Endothelial cell of umbilical vein (primary cell): ENCODE data around the gene PLA2G4B. TPM values are rescaled to one million over a fixed set of nuclear protein-coding genes. Genes with fewer than 3 reads are reported as not detected.

Source experiments
- BruUV-seq: library from RNA; stranded (reverse); fragments of 400-500 nt; replicated peaks from 2 replicates; lab custom pipeline; 2021; lab: Mats Ljungman, UMichigan
- CTCF ChIA-PET: fragments of 300-600, 350-600 bp; sonication (Branson Sonifier 250); formaldehyde crosslinking; loops from one replicate; lab custom pipeline; 2021; ENCODE audit warnings: antibody characterized with exemption, inconsistent platforms; lab: Charles Lee
- POLR2A ChIA-PET: fragments of 300-600, 350-600 bp; sonication (Branson Sonifier 250); formaldehyde crosslinking; loops from one replicate; lab custom pipeline; 2021; ENCODE audit warnings: antibody characterized with exemption, inconsistent platforms; lab: Charles Lee
- DNase-seq: peaks from one replicate; pipeline ENCODE4 v3.0.0-alpha.2; 2011; ENCODE audit warnings: low read depth, low spot score
- FAIRE-seq: peaks from 2 replicates; lab custom pipeline; 2011; peaks lifted over from hg19 to GRCh38; lab: Jason Lieb, UNC
- H2AFZ ChIP-seq: 2 replicates; pipeline ENCODE4 v1.6.0; 2012; ENCODE audit warnings: low read depth, low read length, control low read depth, inconsistent platforms
- H3K27ac ChIP-seq: 2 replicates; pipeline ENCODE4 v1.5.1; 2011; ENCODE audit warnings: low read depth, mild to moderate bottlenecking, control low read depth, low read length, moderate library complexity; ENCODE audit not compliant: insufficient read depth
- H3K27me3 ChIP-seq, 2 experiments: 2 replicates each; pipeline versions ENCODE4 v1.6.0 to v1.6.1; 2011; ENCODE audit warnings: low read length in 2 of 2, mixed read lengths in 1 of 2; ENCODE audit not compliant: control insufficient read depth in 2 of 2, insufficient read depth in 2 of 2
- H3K36me3 ChIP-seq, 2 experiments: 2 replicates in 1 of 2; 3 replicates in 1 of 2; pipeline ENCODE4 v1.5.1; 2011; ENCODE audit warnings: low read length in 2 of 2, mild to moderate bottlenecking in 1 of 2, moderate library complexity in 1 of 2; ENCODE audit not compliant: control insufficient read depth in 2 of 2, insufficient read depth in 2 of 2; ENCODE audit errors: extremely low read depth in 1 of 2
- H3K4me1 ChIP-seq: 3 replicates; pipeline ENCODE4 v1.5.1; 2011; ENCODE audit warnings: mild to moderate bottlenecking, low read length; ENCODE audit not compliant: control insufficient read depth, insufficient read depth; ENCODE audit errors: extremely low read depth
- H3K4me2 ChIP-seq: 2 replicates; pipeline ENCODE4 v1.6.1; 2011; ENCODE audit warnings: low read length, control low read depth, mixed read lengths; ENCODE audit not compliant: insufficient read depth
- H3K4me3 ChIP-seq, 3 experiments: fragments of 200-600 bp in 1 of 3; sonication (generic), shearing (Covaris generic) in 1 of 3; replicated peaks in 1 of 3; 2 replicates each; pipeline ENCODE4 v1.5.1; 2011 to 2016; ENCODE audit warnings: control low read depth in 3 of 3, low read length in 3 of 3, mild to moderate bottlenecking in 2 of 3, inconsistent platforms in 1 of 3, low read depth in 1 of 3, moderate library complexity in 1 of 3; ENCODE audit not compliant: insufficient read depth in 1 of 3
- H3K79me2 ChIP-seq: 2 replicates; pipeline ENCODE4 v1.6.0; 2012; ENCODE audit warnings: low read length, inconsistent platforms; ENCODE audit not compliant: control insufficient read depth, insufficient read depth
- H3K9ac ChIP-seq: replicated peaks from 2 replicates; pipeline ENCODE3; 2011; ENCODE audit warnings: low read length, control low read depth; ENCODE audit not compliant: insufficient read depth; ENCODE audit errors: extremely low read depth
- H3K9me1 ChIP-seq: replicated peaks from 3 replicates; pipeline ENCODE4 v1.6.0; 2011; ENCODE audit warnings: mild to moderate bottlenecking, low read length; ENCODE audit not compliant: control insufficient read depth, insufficient read depth; ENCODE audit errors: extremely low read depth
- H3K9me3 ChIP-seq: replicated peaks from 2 replicates; pipeline ENCODE4 v1.5.1; 2012; ENCODE audit warnings: low read length, inconsistent platforms; ENCODE audit not compliant: control insufficient read depth, insufficient read depth
- H4K20me1 ChIP-seq: replicated peaks from 2 replicates; pipeline ENCODE3; 2011; ENCODE audit warnings: mild to moderate bottlenecking, low read length; ENCODE audit not compliant: control insufficient read depth, insufficient read depth; ENCODE audit errors: extremely low read depth
- CTCF ChIP-seq, 2 donors: IDR thresholded peaks; 1 replicate in 1 of 2; 2 replicates in 1 of 2; pipeline ENCODE4 v1.5.1; 2011; ENCODE audit warnings: low read length in 2 of 2, mild to moderate bottlenecking in 2 of 2, moderate library complexity in 2 of 2, control low read depth in 1 of 2, inconsistent platforms in 1 of 2, low read depth in 1 of 2; ENCODE audit not compliant: insufficient read depth in 1 of 2; ENCODE audit errors: extremely low read depth in 1 of 2
- FOS ChIP-seq: IDR thresholded peaks from 2 replicates; pipeline ENCODE4 v1.6.1; 2011; ENCODE audit warnings: mild to moderate bottlenecking, low read length, moderate library complexity, borderline replicate concordance; ENCODE audit not compliant: insufficient read depth
- GATA2 ChIP-seq: IDR thresholded peaks from 2 replicates; pipeline ENCODE4 v1.7.0; 2011; ENCODE audit warnings: low read depth, mild to moderate bottlenecking, moderate library complexity, mixed read lengths, low read length; ENCODE audit not compliant: insufficient read length, insufficient read depth
- MYC ChIP-seq: IDR thresholded peaks from one replicate; pipeline ENCODE4 v1.6.1; 2011; ENCODE audit warnings: mild to moderate bottlenecking, low read depth, low read length
- POLR2AphosphoS5 ChIP-seq: IDR thresholded peaks from 2 replicates; pipeline ENCODE4 v1.6.1; 2012; ENCODE audit warnings: low read depth, mild to moderate bottlenecking, control low read depth, low read length, moderate library complexity; ENCODE audit not compliant: insufficient read depth
- dilution Hi-C: fragments of 300-500 bp; cut with MboI; formaldehyde crosslinking; loops from one replicate; pipeline ENCODE4 v1.15.0; 2019; ENCODE audit warnings: low sequenced_read_pairs; ENCODE audit not compliant: extremely low pct_ligation_motif_present
- intact Hi-C: fragments of 100-400 bp; cut with micrococcal nuclease; formaldehyde crosslinking; loops from one replicate; pipeline ENCODE4 v1.10.0; 2022
- polyA plus RNA-seq, 4 experiments: library from polyadenylated mRNA; depleted of rRNA in 3 of 4; stranded (reverse) in 3 of 4; unstranded in 1 of 4; fragments of >200 nt; gene quantifications; 2 replicates each; pipeline versions ENCODE4 v1.2.1 to v1.2.3, GENCODE V29; 2011 to 2012; ENCODE audit warnings: missing spikeins in 1 of 4
- total RNA-seq: library from RNA; stranded (reverse); gene quantifications from 2 replicates; pipeline ENCODE4 v1.2.3, GENCODE V29; 2021
- TF ChIP-seq, protein P1 (sequence below): IDR thresholded peaks from 2 replicates; pipeline ENCODE4 v1.6.1; 2011; ENCODE audit not compliant: insufficient read depth, insufficient read length

The PLA2G4B gene
- total and polyA plus RNA-seq, 2 donors (not counting 3 experiments of a cell fraction or from before 2014, with no cell fraction given): 4.0 to 7.9 TPM

DNA sequence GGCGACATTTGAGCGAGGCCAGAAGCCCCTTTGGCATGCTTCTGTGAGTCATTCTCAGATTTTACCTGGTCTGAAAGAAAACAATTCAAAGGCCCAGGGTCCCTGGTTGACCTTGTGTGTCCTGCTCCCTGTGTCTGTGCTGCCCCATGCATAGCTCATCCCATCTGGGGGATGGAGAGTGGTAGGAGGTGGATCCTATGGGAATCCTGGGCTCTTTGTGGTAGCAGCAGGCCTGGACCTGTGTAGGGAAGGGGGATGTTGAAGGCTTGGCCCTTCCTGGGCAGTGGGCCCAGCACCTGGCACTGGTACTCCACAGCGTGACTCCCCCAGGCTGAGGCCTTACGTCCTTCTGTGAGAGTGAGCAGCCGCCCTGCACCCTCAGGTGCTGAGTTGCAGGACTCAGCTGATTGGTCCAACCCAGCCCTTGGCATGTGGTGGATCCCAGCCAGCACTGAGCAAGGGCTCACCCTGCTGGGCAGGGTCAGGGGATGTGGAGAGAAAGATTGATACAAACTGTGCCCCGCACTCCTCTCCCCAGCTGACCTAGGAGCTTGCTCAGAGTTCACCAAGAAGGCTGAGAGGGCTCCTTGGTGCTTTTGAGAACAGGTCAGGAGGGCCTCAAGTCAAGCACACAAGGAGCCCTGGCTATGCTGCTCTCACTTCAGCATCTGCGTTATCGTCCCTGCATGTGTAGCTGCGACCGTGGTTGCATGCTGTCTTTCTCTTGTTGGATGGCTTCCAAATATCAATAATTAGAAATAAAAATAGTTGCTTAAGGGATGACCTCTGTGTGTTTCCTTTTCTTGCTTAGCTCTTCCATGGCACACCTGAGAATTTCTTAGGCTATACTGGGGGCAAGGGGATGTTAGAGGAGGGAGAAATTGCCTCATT, 32.1 kb upstream of the PLA2G4B start:
- H3K9me3 ChIP-seq: no peaks in the 10 kb centered on the region
- H3K4me3 ChIP-seq: no peak overlapping the region
- ChIA-PET POLR2A (no interaction called here), CTCF (interaction anchor here (1.2 to 15.9 kb wide), 2 partner anchors 12 to 31 kb away, joined by 5 to 754 read pairs; partner anchors contain the start of gene MAPKBP1)
- no peak overlapping the region for H3K27ac ChIP-seq
- H3K27me3 ChIP-seq: no peaks in the 10 kb centered on the region
- intact Hi-C loops: no loop called here
- BruUV-seq: no TSS peak
- no peaks in the 10 kb centered on the region for H3K9me1 ChIP-seq
- H3K4me1 ChIP-seq: peaks cover 27% of the 10 kb centered on the region
- FAIRE-seq: no peak
- no peak overlapping the region for H3K9ac ChIP-seq
- no peak overlapping the region for H3K4me2 ChIP-seq
- DNase-seq: no peak
- peaks cover 15% of the 10 kb centered on the region for H3K79me2 ChIP-seq
- H4K20me1 ChIP-seq: no peaks in the 10 kb centered on the region
- TF ChIP-seq POLR2AphosphoS5 (no peak), MYC (no peak), GATA2 (no peak), CTCF (IDR thresholded peaks at IDR 0.05; ENCODE audit: extremely low read depth in 1 of 2, insufficient read depth in 1 of 2, low read depth in 1 of 2, low read length in 2 of 2) (no peak), FOS (no peak)
- TF ChIP-seq, protein P1, sequence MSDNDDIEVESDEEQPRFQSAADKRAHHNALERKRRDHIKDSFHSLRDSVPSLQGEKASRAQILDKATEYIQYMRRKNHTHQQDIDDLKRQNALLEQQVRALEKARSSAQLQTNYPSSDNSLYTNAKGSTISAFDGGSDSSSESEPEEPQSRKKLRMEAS: no peak
- no peaks in the 10 kb centered on the region for H3K36me3 ChIP-seq
- dilution Hi-C loops: no loop called here
- H2AFZ ChIP-seq: no peak overlapping the region
